RWPE1 (cell line): ENCODE results near the gene SLC25A13.

Experiments used
- CTCF ChIA-PET: fragments of 350-600 bp; sonication (Branson Sonifier 250); formaldehyde crosslinking; extraction: SDS; loops from one replicate; lab custom pipeline; 2021; lab: Yijun Ruan, JAX
- POLR2A ChIA-PET: fragments of 400-600 bp; formaldehyde crosslinking; extraction: SDS; loops from one replicate; lab custom pipeline; 2020; ENCODE audit warnings: antibody characterized with exemption; ENCODE audit not compliant: low non-redundant PET; lab: Yijun Ruan, JAX
- DNase-seq: peaks from one replicate; pipeline ENCODE4 v3.0.0; 2012; ENCODE audit warnings: low spot score
- H3K27ac ChIP-seq: fragments of 450-650 bp; 2 replicates; pipeline ENCODE4 v1.5.1; 2017
- CTCF ChIP-seq: fragments of 450-650 bp; conservative IDR thresholded peaks from 2 replicates; pipeline ENCODE4 v1.5.1; 2017; ENCODE audit warnings: low read depth, mild to moderate bottlenecking

SLC25A13 gene

GRCh38 chr7:96304573-96304972, 17.3 kb downstream of the SLC25A13 start:
- POLR2A ChIA-PET, result no interaction called here

GRCh38 chr7:96303686-96304443, 18.0 kb downstream of the SLC25A13 start:
- TF ChIP-seq CTCF, result no peak
- DNase-seq, result no peak
- ChIA-PET POLR2A (no interaction called here), CTCF (interaction anchor here (0.6 kb wide), 1 partner anchor 534 kb away, joined by 3 read pairs; no protein-coding TSS in a partner anchor)
- H3K27ac ChIP-seq, result no peak overlapping the region

More at GRCh38 chr7:96304573-96304972, 17.3 kb downstream of the SLC25A13 start:
- peak; percentile 43 for DNase-seq
- TF ChIP-seq CTCF, result no peak
- H3K27ac ChIP-seq, result no peak overlapping the region
- CTCF ChIA-PET, result interaction anchor here (0.6 kb wide), 1 partner anchor 533 kb away, joined by 3 read pairs; no protein-coding TSS in a partner anchor

DNA sequence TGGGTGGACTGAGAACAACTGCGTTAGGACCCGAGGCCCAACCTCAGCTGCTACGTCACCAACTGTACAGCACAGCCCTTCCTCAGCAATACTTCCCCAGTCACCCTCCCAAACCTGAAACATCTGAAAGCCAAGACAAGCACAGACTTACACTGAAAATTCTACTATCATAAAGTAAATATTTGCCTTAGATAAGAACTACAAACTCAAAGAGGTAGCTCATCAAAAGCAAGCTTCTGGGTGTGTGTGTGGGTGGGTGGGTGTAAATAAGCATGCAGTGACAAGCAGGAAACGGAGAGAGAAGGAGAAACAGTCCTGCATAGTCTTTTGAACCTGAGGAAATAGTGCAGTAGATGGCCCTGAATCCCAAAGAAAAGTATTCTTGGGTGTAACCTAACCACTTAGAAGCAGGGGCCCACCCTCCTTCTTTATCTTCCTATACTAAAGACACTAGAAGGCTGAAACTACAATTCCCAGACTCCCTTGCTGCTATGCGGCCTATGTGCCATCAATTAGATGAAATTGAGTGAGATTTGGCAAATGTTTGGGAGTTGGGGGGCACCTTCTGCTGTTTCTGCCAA, 18.7 kb downstream of the SLC25A13 start:
- ChIA-PET POLR2A (no interaction called here), CTCF (interaction anchor here (0.6 to 0.7 kb wide), 2 partner anchors 721 to 1403 kb away, joined by 3 to 4 read pairs; no protein-coding TSS in a partner anchor)
- H3K27ac ChIP-seq, result no peak overlapping the region
- no peak for TF ChIP-seq CTCF
- peak; percentile 32 for DNase-seq

DNA sequence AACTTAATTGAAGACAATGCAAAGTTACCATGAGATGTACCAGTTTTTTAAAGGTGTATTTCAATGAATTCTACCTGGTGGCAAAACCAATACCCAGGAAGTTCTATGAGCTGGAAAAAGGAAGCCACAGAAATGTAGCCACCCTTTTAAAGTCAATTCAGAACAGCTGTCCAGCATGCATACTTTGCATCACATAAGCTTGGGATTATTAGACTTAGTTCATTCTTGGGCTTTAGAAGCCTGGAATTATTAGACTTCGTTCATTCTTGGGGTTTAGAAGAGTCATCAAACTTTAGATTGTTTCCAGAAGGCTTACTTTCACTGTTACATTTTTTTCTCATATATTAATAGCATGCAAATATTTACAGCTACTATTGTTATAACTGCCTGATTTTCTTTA, 20.9 kb downstream of the SLC25A13 start:
- TF ChIP-seq CTCF, result no peak

DNA sequence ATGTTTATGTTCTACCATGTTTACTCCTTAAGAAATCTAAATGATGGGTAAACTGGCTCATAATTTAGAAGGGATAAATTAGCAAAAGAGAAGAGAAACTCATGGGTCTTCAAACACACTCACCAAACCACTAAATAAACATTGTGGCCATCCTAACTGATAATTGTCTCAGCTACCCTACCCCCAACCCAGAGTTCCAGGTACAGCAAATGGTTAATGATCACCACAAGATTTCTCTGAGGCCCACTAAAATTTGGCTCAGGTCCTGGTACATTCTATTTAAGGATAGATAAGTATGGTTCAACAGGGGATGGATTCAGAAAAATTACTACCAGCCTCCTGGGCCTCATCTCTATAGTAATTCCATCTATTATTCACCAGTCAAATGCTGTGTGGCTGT, 21.4 kb downstream of the SLC25A13 start:
- CTCF ChIA-PET, result interaction anchor here (0.6 kb wide), 1 partner anchor 126 kb away, joined by 4 read pairs; no protein-coding TSS in a partner anchor
- no peak overlapping the region for H3K27ac ChIP-seq
- no peak for TF ChIP-seq CTCF
- POLR2A ChIA-PET, result no interaction called here
- no peak for DNase-seq

More for the DNA sequence above, 20.9 kb downstream of the SLC25A13 start:
- no peak for DNase-seq
- CTCF ChIA-PET, result interaction anchor here (0.6 kb wide), 1 partner anchor 126 kb away, joined by 4 read pairs; no protein-coding TSS in a partner anchor
- H3K27ac ChIP-seq, result no peak overlapping the region
- POLR2A ChIA-PET, result no interaction called here

- DNase-seq, result no peak
- CTCF ChIA-PET, result interaction anchor here (0.7 kb wide), 1 partner anchor 71 kb away, joined by 4 read pairs; no protein-coding TSS in a partner anchor
- no peak for TF ChIP-seq CTCF
- POLR2A ChIA-PET, result no interaction called here
- no peak overlapping the region for H3K27ac ChIP-seq
Observed at GRCh38 chr7:96299496-96299895, 22.4 kb downstream of the SLC25A13 start.
